Activated CD4-positive, alpha-beta T cell treated with anti-CD3 and anti-CD28 coated beads, Interleukin-2, amount 50 U/mL, for 24 hours (primary cell): ENCODE measurements around the gene NRCAM.
"Not testable (repeated sequence)": the region's sequence is repeated elsewhere in the genome, so short reads cannot be mapped to it uniquely, and the experiment has no call there.

Source experiments
- DNase-seq, 2 donors: peaks; one replicate each; pipeline ENCODE4 v3.0.0-alpha.2; 2020; ENCODE audit warnings: low read depth in 1 of 2, low spot score in 1 of 2

Gene NRCAM

DNA sequence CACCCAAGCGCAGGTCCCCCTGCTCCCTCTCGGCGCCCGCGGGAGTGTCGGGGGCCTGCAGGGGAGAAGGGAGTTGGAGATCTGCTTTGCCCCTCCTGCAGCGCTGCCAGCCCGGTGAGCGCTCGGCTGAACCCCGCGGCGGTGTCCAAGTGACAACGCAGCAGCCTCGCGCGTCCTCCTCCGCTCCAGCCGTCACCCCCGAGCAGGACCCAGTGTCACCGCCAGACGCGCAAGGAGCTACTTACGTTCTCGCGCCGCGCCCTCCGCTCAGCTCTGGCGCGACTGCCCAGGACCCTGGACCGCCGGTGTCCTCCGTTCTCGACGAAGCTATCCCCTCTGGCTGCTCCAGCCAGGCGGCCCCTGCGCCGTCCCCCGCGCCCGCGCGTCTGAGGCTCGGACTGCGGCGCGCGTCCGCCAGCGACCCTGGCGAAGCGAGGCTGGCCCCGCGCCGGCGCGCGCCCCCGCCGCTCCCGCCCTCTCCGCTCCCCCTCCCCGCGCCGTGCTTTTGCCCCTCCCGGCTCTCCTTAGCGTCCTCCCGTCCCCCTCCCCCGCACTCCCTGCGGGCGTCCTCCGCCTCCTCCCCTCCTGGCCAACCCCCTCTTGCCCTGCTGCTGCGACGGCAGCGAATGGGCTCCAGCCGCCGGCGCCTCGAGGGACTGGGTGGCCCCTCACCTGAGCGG lies at the start of gene NRCAM:
Gene NRCAM (minus strand): TSS at position 439 of the 680 bp plus-strand sequence. CDS start 216,372 bp downstream, outside the sequence.
- DNase-seq = no peak

DNA sequence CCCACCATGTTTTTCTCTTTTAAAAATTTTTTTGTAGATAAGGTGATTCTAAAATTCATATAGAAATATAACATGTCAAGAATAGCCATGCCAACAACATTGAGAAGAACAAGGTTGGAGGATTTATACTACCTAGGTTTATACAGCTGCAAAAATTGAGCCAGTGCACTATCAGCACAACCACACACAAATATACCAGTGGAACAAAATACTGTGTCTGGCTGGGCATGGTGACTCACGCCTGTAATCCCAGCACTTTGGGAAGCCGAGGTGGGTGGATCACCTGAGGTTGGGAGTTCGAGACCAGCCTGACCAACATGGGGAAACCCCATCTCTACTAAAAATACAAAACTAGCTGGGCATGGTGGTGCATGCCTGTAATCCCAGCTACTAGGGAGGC lies 48.3 kb upstream of the NRCAM start:
- DNase-seq = not testable (repeated sequence)

DNA sequence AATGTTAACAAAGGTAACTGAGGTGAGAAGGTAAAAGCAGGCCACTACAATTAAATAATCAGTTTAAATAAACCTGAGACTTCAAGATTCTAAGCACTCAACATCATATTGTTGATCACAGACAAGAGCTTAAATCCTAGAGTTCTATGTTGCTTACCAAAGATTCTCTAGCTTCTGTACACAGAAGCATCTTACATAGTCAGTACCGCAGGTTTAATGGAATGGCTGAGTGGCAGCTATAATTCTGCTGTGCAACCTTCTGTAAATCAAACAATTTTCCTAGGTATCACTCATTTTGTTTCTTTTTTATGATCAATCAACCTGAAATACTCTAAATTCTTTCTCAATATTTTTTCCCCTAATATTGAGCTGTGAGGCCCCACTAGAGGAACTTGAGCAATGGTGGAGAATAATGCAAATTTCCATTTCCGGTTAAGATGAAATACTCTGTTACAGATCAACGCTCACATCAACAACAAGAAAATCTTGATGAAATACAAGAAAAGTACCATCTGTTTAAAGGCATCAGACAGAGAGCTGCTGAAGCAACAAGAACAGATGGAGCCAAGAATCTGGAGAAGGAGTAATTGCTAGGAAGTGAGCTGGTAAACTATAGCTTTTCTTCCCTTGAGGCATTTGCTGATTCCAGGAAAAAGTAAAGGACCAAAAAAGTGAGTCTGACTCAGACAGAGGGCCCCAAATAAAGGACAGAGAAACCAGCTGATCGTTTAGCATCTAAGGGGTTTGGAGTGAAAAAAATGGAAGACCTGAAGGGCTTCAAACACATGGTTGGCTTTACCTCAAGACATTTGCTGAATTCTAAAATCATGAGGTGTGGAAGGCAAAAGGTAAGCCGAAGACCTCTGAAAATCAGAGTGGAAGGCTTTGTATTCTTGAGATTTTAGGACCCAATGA lies 47.1 kb upstream of the NRCAM start:
- DNase-seq = no peak

DNA sequence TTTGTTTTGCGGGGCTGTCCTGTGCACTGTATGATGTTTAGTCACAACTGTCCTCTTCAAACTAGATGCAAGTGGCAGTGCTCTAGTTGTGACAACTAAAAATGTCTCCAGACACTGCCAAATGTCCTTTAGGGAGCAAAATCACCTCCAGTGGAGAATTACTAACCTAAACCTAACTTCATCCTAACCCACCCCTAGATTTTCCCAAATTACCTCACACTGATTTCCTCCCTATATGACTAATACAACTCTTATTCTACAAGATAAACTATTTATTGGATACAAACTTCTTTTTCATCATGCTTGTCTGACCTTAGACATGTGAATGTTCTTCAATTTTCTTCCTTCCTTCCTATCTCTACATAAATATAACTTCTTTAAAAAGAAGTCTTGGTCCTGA lies 43.3 kb upstream of the NRCAM start:
- DNase-seq = no peak

DNA sequence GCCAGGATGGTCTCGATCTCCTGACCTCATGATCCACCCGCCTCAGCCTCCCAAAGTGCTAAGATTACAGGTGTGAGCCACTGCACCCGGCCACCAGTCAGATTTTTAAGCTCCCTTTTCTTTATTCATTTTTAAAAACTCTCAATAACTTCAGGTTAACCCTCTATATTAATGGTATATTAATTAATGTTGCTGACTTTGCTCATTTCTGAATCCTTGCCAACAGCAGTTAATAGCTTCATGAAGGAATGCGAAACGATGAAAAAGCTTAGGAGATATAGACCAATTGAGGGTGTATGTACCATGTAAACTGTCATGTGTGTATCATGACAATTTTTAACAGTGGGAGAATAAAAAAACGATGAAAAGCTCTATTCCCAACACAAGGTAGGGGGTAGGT lies 42.2 kb upstream of the NRCAM start:
- no peak for DNase-seq

DNA sequence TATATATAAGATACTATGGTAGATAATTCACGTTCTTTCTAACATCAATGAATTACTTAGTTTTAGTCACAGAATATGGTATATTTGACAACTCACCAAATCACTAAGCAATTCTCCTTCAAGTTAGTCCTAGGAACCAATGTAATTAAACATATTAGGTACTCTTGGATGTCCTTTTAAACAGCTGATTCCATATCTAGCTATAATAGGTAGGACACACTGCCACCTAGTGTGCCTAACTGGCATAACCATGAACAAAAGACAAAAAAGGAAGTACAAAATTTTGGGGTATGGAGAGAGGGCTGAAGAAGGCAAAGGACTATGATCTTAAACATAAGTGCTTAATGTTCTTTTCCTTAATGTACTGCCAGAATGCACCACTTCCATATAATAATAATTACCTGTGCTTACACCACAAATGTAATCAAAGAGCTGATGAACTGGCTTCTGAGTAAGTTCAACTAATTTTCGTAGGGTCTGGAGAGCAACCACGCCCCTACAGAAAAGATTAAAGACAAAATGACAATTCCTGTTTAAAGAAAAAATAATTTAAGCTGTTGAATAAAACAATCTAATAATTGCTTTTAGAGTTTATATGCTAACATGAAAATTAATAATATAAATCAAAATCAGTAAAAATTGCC lies 41.0 kb upstream of the NRCAM start:
- peak in 1 of 2 donors; percentile 46 for DNase-seq

DNA sequence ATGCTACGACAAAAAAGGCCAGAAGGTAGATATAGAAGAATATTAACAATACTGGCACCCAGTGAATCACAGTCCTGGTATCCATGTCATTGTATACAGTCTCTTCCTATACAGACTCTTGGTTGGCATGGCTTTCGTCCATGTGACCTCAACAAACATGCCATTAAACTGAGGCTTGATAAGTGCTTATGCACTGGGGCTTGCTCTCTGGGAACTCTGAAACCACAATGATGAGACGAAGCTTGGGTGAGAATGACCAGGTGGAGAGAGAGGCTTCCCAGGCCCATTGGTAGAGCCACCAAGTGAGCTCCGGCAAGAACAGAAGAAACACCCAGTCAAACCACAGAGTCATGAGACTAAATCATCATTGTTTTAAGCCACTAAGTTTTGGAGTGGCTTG lies 36.5 kb upstream of the NRCAM start:
- no peak for DNase-seq

DNA sequence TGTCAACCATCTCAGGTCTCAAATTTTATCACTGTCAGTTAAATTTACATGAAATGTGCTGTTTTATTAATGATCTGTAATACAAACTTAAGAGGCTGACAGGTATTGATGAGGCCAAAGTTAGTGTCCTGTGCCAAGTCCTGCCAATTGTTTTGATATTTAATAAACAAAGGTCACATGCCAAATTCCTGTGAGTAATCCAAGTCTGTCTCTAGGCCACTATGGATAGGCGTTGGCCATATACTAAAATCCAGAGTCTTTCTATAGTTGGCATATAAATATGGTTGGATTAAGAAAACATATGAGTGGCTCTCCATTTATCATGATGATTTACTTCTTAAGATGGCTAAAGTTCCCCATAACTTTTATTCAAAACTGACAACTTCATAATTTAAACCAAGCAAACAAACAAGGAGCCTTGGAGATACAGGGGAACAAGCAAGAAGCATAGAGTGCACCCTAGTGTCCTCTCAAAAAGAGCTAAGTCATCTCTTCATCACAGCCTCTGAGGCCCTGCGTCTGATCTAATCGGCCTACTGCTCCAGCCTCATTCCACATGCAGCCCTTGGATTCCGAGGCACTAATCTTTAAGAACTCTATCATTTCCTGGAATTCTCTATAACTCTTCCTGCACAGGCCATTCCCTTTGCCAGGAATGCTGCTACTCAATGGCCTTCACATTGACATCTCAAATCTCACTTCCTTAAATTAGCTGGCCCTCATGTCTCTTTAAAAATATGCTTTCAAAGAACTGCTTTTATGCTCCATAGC lies 32.7 kb upstream of the NRCAM start:
- DNase-seq = no peak

DNA sequence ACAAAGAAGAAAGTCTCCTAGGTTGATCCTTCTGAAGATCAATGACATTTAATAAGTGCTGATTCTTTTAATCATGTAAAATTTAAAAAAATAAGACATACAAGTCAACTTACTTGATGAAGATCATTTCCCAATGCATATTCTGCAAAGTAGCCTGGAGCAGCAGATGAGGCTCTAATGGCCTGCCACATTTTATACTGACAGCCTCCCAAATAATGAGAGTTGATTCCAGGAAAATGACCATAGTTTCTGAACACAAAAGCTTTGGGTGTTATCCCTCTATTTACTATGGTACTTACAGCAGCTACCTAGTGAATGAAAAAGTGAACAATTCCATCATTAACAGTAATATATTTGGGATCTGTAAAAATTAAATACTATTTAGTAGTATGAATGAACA lies 31.4 kb upstream of the NRCAM start:
- DNase-seq = no peak

DNA sequence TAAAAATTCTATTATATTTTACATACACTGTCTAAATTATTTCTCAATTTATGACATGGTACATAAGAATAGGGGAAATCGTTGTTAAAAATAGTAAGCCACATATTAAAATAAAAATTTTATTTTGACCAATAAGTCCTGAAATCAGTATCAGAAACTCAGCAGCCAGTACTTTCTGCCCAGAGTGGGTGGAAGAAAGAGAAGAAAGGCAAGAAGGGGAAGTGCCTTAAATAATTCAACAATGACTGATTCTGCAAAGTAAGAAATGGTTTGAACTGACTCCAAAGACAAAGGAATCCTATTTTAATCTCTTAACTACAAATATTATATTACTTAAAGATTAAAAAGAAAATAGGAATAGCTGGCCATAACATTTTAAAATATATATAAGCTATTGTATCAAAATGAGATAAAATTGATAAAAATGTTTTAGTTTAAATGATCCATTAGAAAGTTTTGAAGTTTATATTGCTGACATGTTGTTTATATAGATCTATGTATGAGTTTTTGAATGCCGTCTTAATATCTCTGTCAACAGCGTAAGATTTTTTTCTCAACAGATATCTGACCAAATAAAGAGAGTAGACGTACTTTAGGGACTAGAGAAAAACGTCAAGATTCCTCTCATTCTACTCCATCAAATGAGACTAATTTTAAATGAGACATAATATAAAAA lies 30.2 kb upstream of the NRCAM start:
- no peak for DNase-seq

DNA sequence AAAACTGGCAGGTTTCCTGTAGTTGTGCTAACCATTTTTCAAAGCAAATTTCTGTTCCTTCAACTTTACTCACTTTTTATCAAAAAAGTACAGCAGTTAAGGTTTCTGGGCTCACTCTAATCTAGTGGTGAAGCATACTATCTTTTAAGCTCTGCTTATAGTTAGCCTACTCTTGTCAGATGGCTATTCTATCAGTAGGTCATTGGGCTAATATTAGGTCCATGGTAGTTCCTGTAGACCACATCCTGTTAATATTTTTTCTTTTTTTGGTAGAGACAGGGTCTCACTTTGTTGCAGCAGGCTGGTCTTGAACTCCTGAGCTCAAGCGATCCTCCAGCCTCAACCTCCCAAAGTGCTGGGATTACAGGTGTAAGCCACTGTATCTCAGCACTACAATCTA lies 27.9 kb upstream of the NRCAM start:
- DNase-seq = no peak

DNA sequence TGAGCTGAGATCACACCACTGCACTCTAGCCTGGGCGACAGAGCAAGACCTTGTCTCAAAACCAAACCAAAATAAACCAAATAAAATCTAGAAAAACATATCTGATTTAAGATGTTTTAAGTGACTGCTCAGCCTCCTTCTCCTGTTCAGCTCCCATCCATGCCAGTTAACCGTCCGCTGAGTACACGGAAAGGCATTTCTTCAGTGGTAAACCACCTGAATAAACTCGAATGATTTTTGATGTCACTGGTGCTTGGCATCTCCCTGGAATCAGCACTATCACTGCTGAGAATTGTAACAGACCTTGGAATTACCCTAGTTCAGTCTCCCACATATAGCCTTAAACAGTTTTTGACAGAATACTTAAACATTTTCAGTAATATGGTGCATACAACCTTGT lies 24.1 kb upstream of the NRCAM start:
- no peak for DNase-seq

DNA sequence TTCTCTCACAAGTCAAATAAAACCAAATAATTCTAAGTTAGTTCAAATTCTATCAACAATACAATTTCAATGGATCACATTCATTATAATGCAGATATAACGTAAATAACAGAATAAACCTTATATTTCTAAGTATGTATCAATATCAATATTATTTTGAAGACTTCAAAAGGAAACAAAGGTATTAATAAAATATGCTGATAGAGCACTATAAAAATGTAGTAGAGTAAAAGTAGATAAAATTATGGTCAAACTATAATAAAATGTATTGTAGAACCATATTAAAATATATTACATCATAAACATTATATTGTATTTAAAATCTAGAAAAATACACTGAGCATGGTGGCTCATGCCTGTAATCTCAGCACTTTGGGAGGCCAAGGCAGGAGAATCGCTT lies 23.5 kb upstream of the NRCAM start:
- no peak for DNase-seq

DNA sequence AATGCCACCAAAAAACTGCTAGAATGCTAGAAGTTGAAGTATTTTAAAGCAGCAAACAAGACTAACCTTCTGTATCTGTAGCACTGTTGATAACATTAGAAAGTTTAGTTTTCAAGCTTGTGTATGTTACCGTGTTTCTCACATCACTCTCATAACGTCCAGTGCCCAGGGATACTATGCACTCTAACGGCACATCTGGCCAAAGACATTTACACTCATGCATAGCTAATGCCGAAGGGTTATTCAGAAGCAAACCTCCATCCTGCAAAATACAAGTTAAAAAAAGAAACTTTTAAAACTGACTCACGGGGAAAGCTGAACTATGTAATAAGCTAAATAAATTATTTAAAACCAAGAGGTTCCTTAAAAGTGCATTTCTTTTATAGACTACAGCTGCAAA lies 22.9 kb upstream of the NRCAM start:
- no peak for DNase-seq

DNA sequence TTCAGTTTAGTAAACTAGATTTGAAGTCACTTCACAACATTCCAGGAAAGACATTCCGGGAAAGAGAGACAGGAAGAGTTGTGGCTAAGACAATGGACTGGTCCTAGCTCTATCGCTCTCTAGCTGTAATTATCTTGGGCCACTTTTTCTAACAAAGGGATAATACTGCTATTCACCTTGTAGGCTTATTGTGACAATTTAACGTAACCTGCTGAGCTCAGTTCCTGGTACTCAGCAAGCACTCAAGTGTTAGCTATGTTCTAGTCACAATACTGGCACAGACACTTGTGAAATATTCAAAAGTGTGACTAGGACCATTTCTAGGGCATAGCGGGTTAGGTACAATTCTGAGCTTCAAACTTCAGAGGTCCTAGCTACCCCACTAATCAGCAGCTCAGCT lies 12.0 kb upstream of the NRCAM start:
- no peak for DNase-seq

DNA sequence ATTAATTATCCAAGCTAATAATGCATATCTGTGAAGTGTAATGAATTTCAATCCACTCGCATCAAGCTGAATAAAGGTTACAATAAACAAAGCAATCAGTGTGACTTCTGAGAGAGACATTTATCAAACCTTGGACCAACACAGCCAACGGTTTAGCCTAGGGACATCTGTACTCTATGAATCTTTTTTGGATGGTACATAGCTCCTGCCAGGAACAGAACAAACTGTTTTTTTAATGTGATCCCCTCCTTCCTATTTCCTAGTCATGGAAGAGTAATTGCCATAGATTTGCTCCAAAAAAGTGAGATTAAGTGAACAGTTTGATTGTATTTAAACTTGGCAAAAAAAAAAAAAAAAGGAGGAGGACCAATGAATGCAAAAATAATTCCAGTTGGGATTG lies 11.2 kb upstream of the NRCAM start:
- no peak for DNase-seq

DNA sequence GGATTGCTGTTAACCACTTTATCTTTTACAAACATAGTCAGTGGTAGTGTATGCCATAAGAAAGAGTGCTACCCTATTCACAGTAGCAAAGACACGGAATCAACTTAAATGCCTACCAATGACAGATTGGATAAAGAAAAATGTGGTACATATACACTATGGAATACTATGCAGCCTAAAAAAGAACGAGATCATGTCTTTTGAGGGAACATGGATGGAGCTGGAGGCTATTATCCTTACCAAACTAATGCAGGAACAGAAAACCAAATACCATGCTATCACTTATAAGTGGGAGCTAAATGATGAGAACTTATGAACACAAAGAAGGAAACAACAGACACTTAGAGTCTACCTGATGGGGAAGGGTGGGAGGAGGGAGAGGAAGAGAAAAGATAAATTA lies 10.1 kb upstream of the NRCAM start:
- not testable (repeated sequence) for DNase-seq

DNA sequence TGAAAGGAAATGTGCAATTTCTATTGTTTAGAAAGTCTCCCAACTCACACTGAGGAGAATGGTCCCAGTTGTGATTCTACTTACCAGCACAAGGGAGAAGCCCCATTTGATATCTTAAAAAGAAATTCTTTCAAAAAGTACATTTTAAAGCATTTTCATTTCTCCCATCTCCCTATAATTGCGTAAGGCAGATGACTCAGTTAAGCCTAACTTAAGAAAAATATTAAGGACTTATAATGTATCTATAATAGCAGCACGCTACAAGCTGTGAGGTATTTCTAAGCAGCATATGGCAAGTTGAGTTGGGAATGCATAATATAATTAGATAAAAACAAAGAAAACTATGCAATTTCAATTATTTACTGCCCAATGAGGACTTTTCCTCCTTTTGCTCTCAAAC lies 8.5 kb upstream of the NRCAM start:
- no peak for DNase-seq

DNA sequence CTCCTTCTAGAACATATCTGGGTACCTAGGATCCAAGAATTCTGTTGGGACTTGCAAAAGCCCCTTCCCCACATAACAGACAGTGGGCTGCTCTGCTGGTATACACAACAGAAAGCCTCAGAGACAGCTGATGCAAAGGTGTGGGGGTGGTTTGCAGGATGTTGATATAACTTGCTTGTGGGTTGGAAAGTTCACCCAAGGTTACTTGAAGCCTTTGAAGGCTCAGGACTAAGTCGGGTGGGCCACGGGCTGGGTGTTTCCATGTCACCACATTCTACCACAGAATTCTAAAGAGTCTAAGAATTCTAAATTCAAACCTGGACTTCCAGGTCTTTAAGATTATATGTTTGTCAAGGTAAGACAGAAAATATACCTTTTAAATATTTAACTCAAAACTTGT lies 7.4 kb upstream of the NRCAM start:
- DNase-seq = no peak

DNA sequence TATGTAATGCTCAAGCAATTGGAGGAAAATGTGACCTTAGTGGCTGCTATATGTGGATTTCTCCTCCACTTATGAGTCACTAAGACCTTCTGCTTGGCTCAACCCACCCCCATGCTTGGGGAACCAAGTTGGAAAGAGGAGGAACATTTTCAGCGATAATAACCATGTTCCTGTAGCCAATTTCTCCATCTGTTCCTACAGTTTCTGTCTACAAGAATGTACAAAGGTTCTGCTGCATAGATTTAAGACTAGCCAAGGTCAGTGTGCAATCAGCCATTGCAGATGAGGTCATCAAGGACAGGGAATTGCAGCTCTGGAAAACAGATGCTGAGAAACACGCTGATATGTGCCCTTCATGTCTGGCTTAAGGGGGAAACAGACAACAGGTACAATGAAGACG lies 5.6 kb upstream of the NRCAM start:
- no peak for DNase-seq

DNA sequence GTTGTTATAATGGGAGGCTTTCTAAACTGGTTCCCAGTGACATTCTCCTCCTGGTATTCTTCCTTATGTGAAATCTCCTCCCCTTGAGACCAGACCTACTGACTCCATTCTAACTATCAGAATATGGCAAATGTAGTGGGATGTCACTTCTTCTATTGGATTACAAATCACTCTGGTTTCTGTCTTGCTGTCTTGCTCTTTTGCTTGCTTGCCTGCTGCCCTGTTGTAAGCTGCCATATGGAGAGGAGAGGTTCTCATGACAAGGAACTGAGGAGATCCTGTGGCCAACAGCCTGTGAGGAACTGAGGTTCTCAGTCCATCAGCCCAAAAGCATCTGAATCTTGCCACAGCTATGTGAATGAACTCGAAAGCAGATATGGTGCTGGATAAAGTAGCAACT lies 4.7 kb upstream of the NRCAM start:
- DNase-seq = no peak
